Peyer's patch (tissue), 4 donors: ENCODE results near the gene MTUS2. TPM values are rescaled to one million over a fixed set of nuclear protein-coding genes. Genes with fewer than 3 reads are reported as not detected.

Experiments used
- DNase-seq, 3 donors: peaks; one replicate each; pipeline ENCODE4 v3.0.0-alpha.2; 2017 to 2019
- H3K27ac ChIP-seq, 4 donors: fragments of 200-600 bp; sonication (generic); one replicate each; pipeline ENCODE4 v1.5.1; 2016 to 2019
- H3K27me3 ChIP-seq, 2 donors: fragments of 200-600 bp; sonication (generic); one replicate each; pipeline ENCODE4 v1.5.1; 2019
- H3K36me3 ChIP-seq, 3 donors: fragments of 200-600 bp; sonication (generic); one replicate each; pipeline ENCODE4 v1.5.1; 2016 to 2019
- H3K4me1 ChIP-seq, 4 donors: fragments of 200-600 bp; sonication (generic); one replicate each; pipeline ENCODE4 v1.5.1; 2016 to 2019
- H3K4me3 ChIP-seq, 4 donors: fragments of 200-600 bp; sonication (generic); 1 replicate in 3 of 4; 2 replicates in 1 of 4; pipeline ENCODE4 v1.5.1; 2016 to 2019; ENCODE audit warnings: mild to moderate bottlenecking in 1 of 4
- H3K9me3 ChIP-seq, 4 donors: fragments of 200-600 bp; sonication (generic); one replicate each; pipeline ENCODE4 v1.5.1; 2016 to 2019; ENCODE audit warnings: mild to moderate bottlenecking in 1 of 4
- POLR2A ChIP-seq, 2 donors: fragments of 450-650 bp; IDR thresholded peaks; one replicate each; pipeline ENCODE4 v1.5.1; 2017; ENCODE audit warnings: antibody characterized with exemption in 2 of 2, mild to moderate bottlenecking in 2 of 2, moderate library complexity in 2 of 2
- total RNA-seq, 4 donors: library from RNA; depleted of rRNA; stranded (reverse); fragments of >200 nt; gene quantifications; one replicate each; pipeline ENCODE4 v1.1.0, GENCODE V29; 2016
- TF ChIP-seq, protein P1 (sequence below), 6 experiments: fragments of 450-650 bp in 4 of 6; fragments of 200-600 bp in 2 of 6; sonication (generic) in 1 of 6; IDR thresholded peaks; one replicate each; pipeline ENCODE4 v1.5.1; 2017 to 2019; ENCODE audit warnings: antibody characterized with exemption in 6 of 6, mild to moderate bottlenecking in 3 of 6, moderate library complexity in 1 of 6

The MTUS2 gene
- total RNA-seq, 4 donors from 2014 or later, result 0.13 to 0.28 (median 0.18) TPM; not detected in 1

- DNase-seq, result no peak
- no peaks in the 10 kb centered on the region for H3K4me1 ChIP-seq
- no peak overlapping the region for H3K4me3 ChIP-seq
- no peak overlapping the region for H3K27ac ChIP-seq
- H3K36me3 ChIP-seq, result no peaks in the 10 kb centered on the region
- H3K27me3 ChIP-seq, result no peaks in the 10 kb centered on the region
- TF ChIP-seq, protein P1, sequence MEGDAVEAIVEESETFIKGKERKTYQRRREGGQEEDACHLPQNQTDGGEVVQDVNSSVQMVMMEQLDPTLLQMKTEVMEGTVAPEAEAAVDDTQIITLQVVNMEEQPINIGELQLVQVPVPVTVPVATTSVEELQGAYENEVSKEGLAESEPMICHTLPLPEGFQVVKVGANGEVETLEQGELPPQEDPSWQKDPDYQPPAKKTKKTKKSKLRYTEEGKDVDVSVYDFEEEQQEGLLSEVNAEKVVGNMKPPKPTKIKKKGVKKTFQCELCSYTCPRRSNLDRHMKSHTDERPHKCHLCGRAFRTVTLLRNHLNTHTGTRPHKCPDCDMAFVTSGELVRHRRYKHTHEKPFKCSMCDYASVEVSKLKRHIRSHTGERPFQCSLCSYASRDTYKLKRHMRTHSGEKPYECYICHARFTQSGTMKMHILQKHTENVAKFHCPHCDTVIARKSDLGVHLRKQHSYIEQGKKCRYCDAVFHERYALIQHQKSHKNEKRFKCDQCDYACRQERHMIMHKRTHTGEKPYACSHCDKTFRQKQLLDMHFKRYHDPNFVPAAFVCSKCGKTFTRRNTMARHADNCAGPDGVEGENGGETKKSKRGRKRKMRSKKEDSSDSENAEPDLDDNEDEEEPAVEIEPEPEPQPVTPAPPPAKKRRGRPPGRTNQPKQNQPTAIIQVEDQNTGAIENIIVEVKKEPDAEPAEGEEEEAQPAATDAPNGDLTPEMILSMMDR (IDR thresholded peaks at IDR 0.05), result no peak
- TF ChIP-seq POLR2A (IDR thresholded peaks at IDR 0.05), result no peak
- no peaks in the 10 kb centered on the region for H3K9me3 ChIP-seq
Measured at GRCh38 chr13:29129616-29130015, 309.5 kb downstream of the MTUS2 start.

DNA sequence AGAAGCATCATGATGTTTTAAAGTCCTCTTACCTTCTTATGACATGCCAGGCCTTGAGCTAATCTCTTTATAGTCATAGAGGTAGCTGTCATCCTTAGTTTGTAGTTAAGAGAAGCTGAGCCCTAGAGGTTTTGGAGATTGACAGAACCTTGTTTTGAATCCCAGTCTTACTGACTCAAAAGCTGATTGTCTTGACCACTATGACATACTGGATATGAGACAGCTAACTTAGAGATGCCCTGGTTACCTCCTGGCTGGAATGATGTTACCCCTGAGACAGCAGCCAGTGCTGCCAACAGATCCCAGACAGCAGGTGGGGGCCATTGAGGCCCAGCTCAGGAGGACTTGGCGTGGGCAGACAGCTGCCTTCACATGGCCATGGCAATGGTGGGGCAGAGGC lies 311.0 kb downstream of the MTUS2 start:
- H3K4me1 ChIP-seq, result no peaks in the 10 kb centered on the region
- no peaks in the 10 kb centered on the region for H3K36me3 ChIP-seq
- no peaks in the 10 kb centered on the region for H3K9me3 ChIP-seq
- no peaks in the 10 kb centered on the region for H3K27me3 ChIP-seq
- H3K27ac ChIP-seq, result no peak overlapping the region
- no peak overlapping the region for H3K4me3 ChIP-seq
- DNase-seq, result no peak
- no peak for TF ChIP-seq POLR2A (IDR thresholded peaks at IDR 0.05)
- TF ChIP-seq, protein P1 (IDR thresholded peaks at IDR 0.05), result no peak

GRCh38 chr13:29131881-29132668 lies 311.9 kb downstream of the MTUS2 start:
- no peak overlapping the region for H3K4me3 ChIP-seq
- no peaks in the 10 kb centered on the region for H3K4me1 ChIP-seq
- DNase-seq, result no peak
- H3K27me3 ChIP-seq, result no peaks in the 10 kb centered on the region
- H3K9me3 ChIP-seq, result peaks cover 0 to 6% (median 0%) of the 10 kb centered on the region in 4 donors
- no peak overlapping the region for H3K27ac ChIP-seq
- H3K36me3 ChIP-seq, result no peaks in the 10 kb centered on the region
- TF ChIP-seq, protein P1 (IDR thresholded peaks at IDR 0.05), result no peak

GRCh38 chr13:29136341-29136740 lies 316.2 kb downstream of the MTUS2 start:
- H3K27me3 ChIP-seq, result no peaks in the 10 kb centered on the region
- no peaks in the 10 kb centered on the region for H3K36me3 ChIP-seq
- no peak overlapping the region for H3K4me3 ChIP-seq
- TF ChIP-seq POLR2A (IDR thresholded peaks at IDR 0.05), result no peak
- TF ChIP-seq, protein P1 (IDR thresholded peaks at IDR 0.05), result no peak
- peaks cover 0 to 8% (median 0%) of the 10 kb centered on the region in 4 donors for H3K9me3 ChIP-seq
- H3K4me1 ChIP-seq, result no peaks in the 10 kb centered on the region
- H3K27ac ChIP-seq, result no peak overlapping the region
- DNase-seq, result no peak

- no peak for DNase-seq
- H3K9me3 ChIP-seq, result peaks cover 0 to 8% (median 0%) of the 10 kb centered on the region in 4 donors
- TF ChIP-seq POLR2A (IDR thresholded peaks at IDR 0.05), result no peak
- TF ChIP-seq, protein P1 (IDR thresholded peaks at IDR 0.05), result no peak
Measured at GRCh38 chr13:29137016-29137415, 316.9 kb downstream of the MTUS2 start.

More at GRCh38 chr13:29137016-29137415, 316.9 kb downstream of the MTUS2 start:
- H3K27ac ChIP-seq, result no peak overlapping the region
- H3K4me3 ChIP-seq, result no peak overlapping the region
- H3K36me3 ChIP-seq, result no peaks in the 10 kb centered on the region
- no peaks in the 10 kb centered on the region for H3K27me3 ChIP-seq
- no peaks in the 10 kb centered on the region for H3K4me1 ChIP-seq
